ENCODE results near the gene SPATA16. TPM values are rescaled to one million over a fixed set of nuclear protein-coding genes. Genes with fewer than 3 reads are reported as not detected.

The SPATA16 gene
- polyA plus RNA-seq, 1 experiment = not detected

DNA sequence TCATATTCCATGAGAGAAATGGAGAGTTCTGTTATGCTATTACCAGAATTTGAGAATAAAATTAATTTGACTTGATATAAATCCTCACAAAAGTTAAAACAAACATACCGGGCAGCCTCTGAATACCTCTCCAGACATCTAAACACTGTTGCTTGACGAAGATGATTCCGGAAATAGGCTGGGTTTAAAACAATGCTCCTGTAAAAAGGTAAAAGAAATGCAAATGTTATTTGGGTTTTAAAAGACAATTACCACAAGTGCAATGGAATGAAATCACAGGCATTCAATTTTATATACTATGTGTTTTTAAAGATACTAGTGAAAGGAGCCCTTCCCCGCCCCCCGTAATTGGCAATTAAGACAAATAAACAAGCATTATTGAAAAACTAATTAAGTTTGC lies 121.7 kb downstream of the SPATA16 start:
- Histone ChIP-seq H3K27ac (ENCODE audit: low read depth, low read length) (no peak overlapping the region), H3K27me3 (ENCODE audit: control insufficient read depth, insufficient read depth, low read length) (no peaks in the 10 kb centered on the region), H3K4me3 (ENCODE audit: low read depth, low read length) (no peak overlapping the region), H3K9me3 (ENCODE audit: control insufficient read depth, insufficient read depth, low read length) (no peaks in the 10 kb centered on the region)
- ChIA-PET CTCF (no interaction called here), POLR2A (no interaction called here)
- TF ChIP-seq, protein P1, sequence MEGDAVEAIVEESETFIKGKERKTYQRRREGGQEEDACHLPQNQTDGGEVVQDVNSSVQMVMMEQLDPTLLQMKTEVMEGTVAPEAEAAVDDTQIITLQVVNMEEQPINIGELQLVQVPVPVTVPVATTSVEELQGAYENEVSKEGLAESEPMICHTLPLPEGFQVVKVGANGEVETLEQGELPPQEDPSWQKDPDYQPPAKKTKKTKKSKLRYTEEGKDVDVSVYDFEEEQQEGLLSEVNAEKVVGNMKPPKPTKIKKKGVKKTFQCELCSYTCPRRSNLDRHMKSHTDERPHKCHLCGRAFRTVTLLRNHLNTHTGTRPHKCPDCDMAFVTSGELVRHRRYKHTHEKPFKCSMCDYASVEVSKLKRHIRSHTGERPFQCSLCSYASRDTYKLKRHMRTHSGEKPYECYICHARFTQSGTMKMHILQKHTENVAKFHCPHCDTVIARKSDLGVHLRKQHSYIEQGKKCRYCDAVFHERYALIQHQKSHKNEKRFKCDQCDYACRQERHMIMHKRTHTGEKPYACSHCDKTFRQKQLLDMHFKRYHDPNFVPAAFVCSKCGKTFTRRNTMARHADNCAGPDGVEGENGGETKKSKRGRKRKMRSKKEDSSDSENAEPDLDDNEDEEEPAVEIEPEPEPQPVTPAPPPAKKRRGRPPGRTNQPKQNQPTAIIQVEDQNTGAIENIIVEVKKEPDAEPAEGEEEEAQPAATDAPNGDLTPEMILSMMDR (IDR thresholded peaks at IDR 0.05; ENCODE audit: low read depth, low read length) = no peak
- no peak for DNase-seq (ENCODE audit: low read depth, low spot score)

DNA sequence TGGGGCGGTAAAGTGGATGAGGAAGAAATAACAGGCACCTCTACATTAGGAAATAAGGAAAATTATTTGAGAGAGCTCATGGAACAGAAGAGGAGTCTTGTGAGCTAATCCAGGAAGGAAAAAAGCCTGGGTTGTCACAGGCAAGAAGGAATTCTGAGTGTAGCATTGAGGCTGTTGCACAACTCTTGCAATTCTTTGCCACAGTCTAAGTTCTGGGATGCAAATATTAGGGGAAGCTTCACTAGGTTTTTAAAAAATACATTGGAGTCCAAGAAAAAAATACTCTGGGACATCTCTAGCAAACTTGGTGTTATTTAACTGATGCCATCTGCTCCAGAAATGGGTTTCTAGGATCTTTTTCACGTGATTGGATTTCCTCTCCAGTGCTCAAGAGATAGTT lies 122.3 kb downstream of the SPATA16 start:
- Histone ChIP-seq H3K27ac (ENCODE audit: low read depth, low read length) (no peak overlapping the region), H3K4me3 (ENCODE audit: low read depth, low read length) (no peak overlapping the region), H3K27me3 (ENCODE audit: control insufficient read depth, insufficient read depth, low read length) (no peaks in the 10 kb centered on the region), H3K9me3 (ENCODE audit: control insufficient read depth, insufficient read depth, low read length) (no peaks in the 10 kb centered on the region)
- TF ChIP-seq, protein P1 (IDR thresholded peaks at IDR 0.05; ENCODE audit: low read depth, low read length) = no peak
- CTCF ChIA-PET = no interaction called here
- POLR2A ChIA-PET = no interaction called here
- no peak for DNase-seq (ENCODE audit: low read depth, low spot score)

DNA sequence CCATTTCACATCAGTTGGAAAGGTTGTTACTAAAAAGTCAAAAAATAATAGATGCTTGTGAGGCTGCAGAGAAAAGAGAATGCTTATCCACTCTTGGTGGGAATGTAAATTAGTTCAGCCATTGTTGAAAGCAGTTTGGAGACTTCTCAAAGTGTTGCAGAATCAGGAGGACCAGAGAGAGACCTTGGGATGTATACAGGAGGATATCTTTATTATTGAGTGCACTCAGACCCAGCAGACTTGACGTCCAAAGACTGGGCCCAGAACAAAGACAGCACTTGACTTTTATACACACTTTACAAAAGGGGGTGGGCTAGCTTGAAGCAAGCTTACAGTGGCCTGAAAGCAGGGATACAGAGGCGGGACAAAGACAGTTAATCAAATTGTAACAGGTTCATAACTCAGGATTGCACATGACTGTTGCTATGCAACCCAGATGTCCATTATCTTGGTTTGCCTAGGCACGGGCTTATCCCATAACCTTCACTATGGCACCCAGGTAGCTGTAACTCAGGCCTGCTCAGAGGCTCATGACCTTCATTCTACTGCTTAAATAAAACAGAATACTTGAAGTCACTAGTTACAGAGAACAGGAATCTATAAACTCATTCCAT lies 127.7 kb downstream of the SPATA16 start:
- H3K9me3 ChIP-seq (ENCODE audit: control insufficient read depth, insufficient read depth, low read length) = no peaks in the 10 kb centered on the region; the same call in 1 of the 2 replicates
- no peak for DNase-seq (ENCODE audit: low read depth, low spot score)
- ChIA-PET POLR2A (no interaction called here), CTCF (no interaction called here)
- H3K27ac ChIP-seq (ENCODE audit: low read depth, low read length) = no peak overlapping the region
- H3K4me3 ChIP-seq (ENCODE audit: low read depth, low read length) = no peak overlapping the region
- TF ChIP-seq, protein P1 (IDR thresholded peaks at IDR 0.05; ENCODE audit: low read depth, low read length) = no peak
- H3K27me3 ChIP-seq (ENCODE audit: control insufficient read depth, insufficient read depth, low read length) = no peaks in the 10 kb centered on the region

GRCh38 chr3:173009410-173009809 lies 131.6 kb downstream of the SPATA16 start:
- ChIA-PET POLR2A (no interaction called here), CTCF (no interaction called here)
- DNase-seq (ENCODE audit: low read depth, low spot score) = no peak
- no peak overlapping the region for H3K27ac ChIP-seq (ENCODE audit: low read depth, low read length)
- TF ChIP-seq, protein P1 (IDR thresholded peaks at IDR 0.05; ENCODE audit: low read depth, low read length) = no peak
- no peaks in the 10 kb centered on the region; the same call in 1 of the 2 replicates for H3K9me3 ChIP-seq (ENCODE audit: control insufficient read depth, insufficient read depth, low read length)
- H3K4me3 ChIP-seq (ENCODE audit: low read depth, low read length) = no peak overlapping the region
- H3K27me3 ChIP-seq (ENCODE audit: control insufficient read depth, insufficient read depth, low read length) = no peaks in the 10 kb centered on the region

- no peak for DNase-seq (ENCODE audit: low read depth, low spot score)
- POLR2A ChIA-PET = no interaction called here
- CTCF ChIA-PET = no interaction called here
- Histone ChIP-seq H3K27me3 (ENCODE audit: control insufficient read depth, insufficient read depth, low read length) (no peaks in the 10 kb centered on the region), H3K27ac (ENCODE audit: low read depth, low read length) (no peak overlapping the region), H3K9me3 (ENCODE audit: control insufficient read depth, insufficient read depth, low read length) (no peaks in the 10 kb centered on the region; the same call in 1 of the 2 replicates), H3K4me3 (ENCODE audit: low read depth, low read length) (no peak overlapping the region)
- TF ChIP-seq, protein P1 (IDR thresholded peaks at IDR 0.05; ENCODE audit: low read depth, low read length) = no peak
Observed at GRCh38 chr3:173008978-173009377, 132.1 kb downstream of the SPATA16 start.
